Glutamatergic neuron (in vitro differentiated cells): ENCODE data around the gene GJA5. TPM values are rescaled to one million over a fixed set of nuclear protein-coding genes. Genes with fewer than 3 reads are reported as not detected.
"Not testable (repeated sequence)": the region's sequence is repeated elsewhere in the genome, so short reads cannot be mapped to it uniquely, and the experiment has no call there.

Source experiments
- DNase-seq: peaks from one replicate; pipeline ENCODE4 v3.0.0; 2022
- H3K27ac Mint-ChIP-seq: one replicate; pipeline ENCODE4 v1.8.0; 2020; ENCODE audit warnings: mild to moderate bottlenecking, mixed read lengths, inconsistent platforms; ENCODE audit not compliant: unreplicated experiment
- H3K27me3 Mint-ChIP-seq: one replicate; pipeline ENCODE4 v1.8.0; 2020; ENCODE audit warnings: mild to moderate bottlenecking, moderate library complexity, mixed read lengths, inconsistent platforms; ENCODE audit not compliant: unreplicated experiment
- H3K36me3 Mint-ChIP-seq: one replicate; pipeline ENCODE4 v1.8.0; 2020; ENCODE audit warnings: mild to moderate bottlenecking, mixed read lengths, inconsistent platforms; ENCODE audit not compliant: unreplicated experiment
- H3K4me1 Mint-ChIP-seq: one replicate; pipeline ENCODE4 v1.8.0; 2020; ENCODE audit warnings: mild to moderate bottlenecking, low read depth, mixed read lengths, inconsistent platforms; ENCODE audit not compliant: unreplicated experiment
- H3K4me3 Mint-ChIP-seq: one replicate; pipeline ENCODE4 v1.8.0; 2020; ENCODE audit warnings: mild to moderate bottlenecking, mixed read lengths, inconsistent platforms; ENCODE audit not compliant: unreplicated experiment
- H3K9me3 Mint-ChIP-seq: one replicate; pipeline ENCODE4 v1.8.0; 2020; ENCODE audit warnings: mild to moderate bottlenecking, moderate library complexity, mixed read lengths, inconsistent platforms; ENCODE audit not compliant: unreplicated experiment
- total RNA-seq: library from RNA; stranded (reverse); fragmentation: NEBNext Ultra II Directional; extraction: Animal tissue kit (Norgen Biotek cat#: 25700); gene quantifications from one replicate; pipeline ENCODE4 v1.2.1, GENCODE V29; 2021; ENCODE audit not compliant: unreplicated experiment
- TF ChIP-seq, protein P1 (sequence below): fragments of 200-600 bp; sonication (generic); IDR thresholded peaks from one replicate; pipeline ENCODE4 v1.5.0; 2021; ENCODE audit not compliant: partially characterized antibody, unreplicated experiment

GJA5 gene
- total RNA-seq, 1 donor from 2014 or later, result not detected

DNA sequence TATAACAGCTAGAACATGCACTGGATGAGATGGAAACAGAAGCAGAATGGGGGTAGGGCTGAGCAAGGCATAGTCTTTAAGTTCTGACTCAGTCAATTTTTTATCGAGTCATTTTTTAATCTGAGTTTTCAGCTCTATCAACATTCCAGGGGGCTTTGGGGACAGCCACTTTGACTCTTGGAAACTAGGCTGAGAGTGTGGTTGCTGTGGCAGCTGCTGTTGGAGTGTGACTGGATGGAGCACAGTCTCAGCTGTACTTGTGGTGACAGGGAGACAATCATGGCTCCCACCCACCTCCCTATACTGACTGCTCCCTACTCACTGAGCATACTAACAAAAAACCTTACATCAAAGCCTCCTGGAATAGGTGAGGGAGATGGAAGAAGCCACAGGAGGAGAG lies 25.0 kb downstream of the GJA5 start:
- Mint-ChIP-seq H3K36me3 (no peaks in the 10 kb centered on the region), H3K4me3 (no peak overlapping the region), H3K4me1 (no peaks in the 10 kb centered on the region), H3K27ac (no peak overlapping the region), H3K27me3 (peaks cover 2% of the 10 kb centered on the region), H3K9me3 (no peaks in the 10 kb centered on the region)
- TF ChIP-seq, protein P1, sequence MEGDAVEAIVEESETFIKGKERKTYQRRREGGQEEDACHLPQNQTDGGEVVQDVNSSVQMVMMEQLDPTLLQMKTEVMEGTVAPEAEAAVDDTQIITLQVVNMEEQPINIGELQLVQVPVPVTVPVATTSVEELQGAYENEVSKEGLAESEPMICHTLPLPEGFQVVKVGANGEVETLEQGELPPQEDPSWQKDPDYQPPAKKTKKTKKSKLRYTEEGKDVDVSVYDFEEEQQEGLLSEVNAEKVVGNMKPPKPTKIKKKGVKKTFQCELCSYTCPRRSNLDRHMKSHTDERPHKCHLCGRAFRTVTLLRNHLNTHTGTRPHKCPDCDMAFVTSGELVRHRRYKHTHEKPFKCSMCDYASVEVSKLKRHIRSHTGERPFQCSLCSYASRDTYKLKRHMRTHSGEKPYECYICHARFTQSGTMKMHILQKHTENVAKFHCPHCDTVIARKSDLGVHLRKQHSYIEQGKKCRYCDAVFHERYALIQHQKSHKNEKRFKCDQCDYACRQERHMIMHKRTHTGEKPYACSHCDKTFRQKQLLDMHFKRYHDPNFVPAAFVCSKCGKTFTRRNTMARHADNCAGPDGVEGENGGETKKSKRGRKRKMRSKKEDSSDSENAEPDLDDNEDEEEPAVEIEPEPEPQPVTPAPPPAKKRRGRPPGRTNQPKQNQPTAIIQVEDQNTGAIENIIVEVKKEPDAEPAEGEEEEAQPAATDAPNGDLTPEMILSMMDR, result no peak
- DNase-seq, result no peak

- not testable (repeated sequence) for H3K27me3 Mint-ChIP-seq, H3K36me3 Mint-ChIP-seq, H3K27ac Mint-ChIP-seq, DNase-seq, H3K4me1 Mint-ChIP-seq, H3K9me3 Mint-ChIP-seq, H3K4me3 Mint-ChIP-seq
Observed at GRCh38 chr1:147734291-147734841, 26.0 kb downstream of the GJA5 start.

GRCh38 chr1:147729315-147729714 lies 31.1 kb downstream of the GJA5 start:
- no peaks in the 10 kb centered on the region for H3K9me3 Mint-ChIP-seq
- H3K4me1 Mint-ChIP-seq, result no peaks in the 10 kb centered on the region
- no peak for DNase-seq
- no peaks in the 10 kb centered on the region for H3K36me3 Mint-ChIP-seq
- peaks cover 5% of the 10 kb centered on the region for H3K27me3 Mint-ChIP-seq
- H3K27ac Mint-ChIP-seq, result no peak overlapping the region
- no peak overlapping the region for H3K4me3 Mint-ChIP-seq
- TF ChIP-seq, protein P1, result no peak

DNA sequence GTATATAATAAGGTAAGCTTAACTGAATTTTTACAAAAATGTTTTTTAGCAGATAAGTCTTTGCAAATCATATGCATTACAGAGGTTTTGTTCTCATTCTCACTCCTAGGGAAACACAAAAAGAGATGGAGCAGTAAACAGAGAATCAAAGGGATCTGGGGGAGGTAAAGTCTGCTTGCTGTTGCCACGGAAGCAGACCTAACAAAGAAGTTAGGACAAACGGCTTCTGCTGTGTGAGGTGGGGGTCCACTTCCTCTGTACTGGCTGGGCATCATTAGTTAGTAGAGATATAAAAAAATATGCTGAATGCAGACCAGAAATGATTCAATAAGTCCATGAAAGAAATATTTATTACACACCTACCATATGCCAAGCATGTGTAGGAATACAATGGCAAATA lies 34.2 kb downstream of the GJA5 start:
- H3K4me3 Mint-ChIP-seq, result no peak overlapping the region

DNA sequence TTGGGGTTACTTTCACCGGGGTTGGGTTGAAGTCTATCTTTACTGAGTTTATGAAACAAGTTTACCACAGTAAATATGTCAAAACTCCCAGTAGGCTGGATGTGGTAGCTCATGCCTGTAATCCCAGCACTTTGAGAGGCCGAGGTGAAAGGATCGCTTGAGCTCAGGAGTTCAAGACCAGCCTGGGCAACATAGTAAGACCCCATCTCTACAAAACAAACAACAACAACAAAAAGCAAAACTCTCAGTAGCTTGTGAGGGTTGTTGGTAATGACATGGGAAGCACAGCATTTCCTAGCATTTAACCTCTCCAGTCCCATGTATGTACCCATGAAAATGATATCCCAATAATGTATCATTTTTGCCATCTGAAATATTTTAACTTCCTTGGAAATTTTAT lies 34.7 kb downstream of the GJA5 start:
- no peaks in the 10 kb centered on the region for H3K9me3 Mint-ChIP-seq

More for the DNA sequence above, 34.2 kb downstream of the GJA5 start:
- Mint-ChIP-seq H3K9me3 (no peaks in the 10 kb centered on the region), H3K4me1 (no peaks in the 10 kb centered on the region), H3K36me3 (no peaks in the 10 kb centered on the region), H3K27ac (no peak overlapping the region), H3K27me3 (peaks cover 3% of the 10 kb centered on the region)
- TF ChIP-seq, protein P1, result no peak
- no peak for DNase-seq

More for the DNA sequence above, 34.7 kb downstream of the GJA5 start:
- Mint-ChIP-seq H3K36me3 (no peaks in the 10 kb centered on the region), H3K4me1 (no peaks in the 10 kb centered on the region), H3K4me3 (no peak overlapping the region), H3K27ac (no peak overlapping the region), H3K27me3 (peaks cover 4% of the 10 kb centered on the region)
- DNase-seq, result no peak
- TF ChIP-seq, protein P1, result no peak
